HEK293T (cell line): ENCODE results near the gene IFNAR1.

Experiments
- CTBP1 ChIP-seq: fragments of 450-650 bp; IDR thresholded peaks from 2 replicates; pipeline ENCODE4 v1.6.1; 2016; ENCODE audit warnings: borderline replicate concordance
- FOXM1 ChIP-seq: fragments of 450-650 bp; IDR thresholded peaks from 2 replicates; pipeline ENCODE4 v1.6.1; 2017; ENCODE audit warnings: mild to moderate bottlenecking, borderline replicate concordance
- SP1 ChIP-seq: fragments of 450-650 bp; IDR thresholded peaks from 2 replicates; pipeline ENCODE4 v1.6.1; 2017
- TARDBP ChIP-seq: fragments of 450-650 bp; IDR thresholded peaks from 2 replicates; pipeline ENCODE4 v1.6.1; 2016

DNA sequence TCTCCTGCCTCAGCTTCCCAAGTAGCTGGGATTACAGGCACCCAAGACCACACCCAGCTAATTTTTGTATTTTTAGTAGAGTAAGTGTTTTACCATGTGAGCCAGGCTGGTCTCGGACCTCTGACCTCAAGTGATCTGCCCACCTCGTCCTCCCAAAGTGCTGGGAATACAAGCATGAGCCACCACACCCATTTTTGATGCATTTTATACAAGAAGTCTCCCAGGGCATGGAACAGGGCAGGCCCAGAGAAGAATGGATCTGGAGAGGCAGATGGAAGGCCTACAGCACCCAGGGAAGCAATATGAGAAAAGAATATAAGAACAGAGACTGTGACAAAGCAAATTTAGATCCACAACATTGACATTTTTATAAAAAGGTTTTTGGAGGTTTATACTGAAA is 18.8 kb upstream of the IFNAR1 start:
- TF ChIP-seq SP1 (no peak), CTBP1 (no peak), FOXM1 (no peak), TARDBP (no peak)
